ENCODE results near the gene PAX5.
"Not testable (repeated sequence)": the region's sequence is repeated elsewhere in the genome, so short reads cannot be mapped to it uniquely, and the experiment has no call there.

PAX5 gene

DNA sequence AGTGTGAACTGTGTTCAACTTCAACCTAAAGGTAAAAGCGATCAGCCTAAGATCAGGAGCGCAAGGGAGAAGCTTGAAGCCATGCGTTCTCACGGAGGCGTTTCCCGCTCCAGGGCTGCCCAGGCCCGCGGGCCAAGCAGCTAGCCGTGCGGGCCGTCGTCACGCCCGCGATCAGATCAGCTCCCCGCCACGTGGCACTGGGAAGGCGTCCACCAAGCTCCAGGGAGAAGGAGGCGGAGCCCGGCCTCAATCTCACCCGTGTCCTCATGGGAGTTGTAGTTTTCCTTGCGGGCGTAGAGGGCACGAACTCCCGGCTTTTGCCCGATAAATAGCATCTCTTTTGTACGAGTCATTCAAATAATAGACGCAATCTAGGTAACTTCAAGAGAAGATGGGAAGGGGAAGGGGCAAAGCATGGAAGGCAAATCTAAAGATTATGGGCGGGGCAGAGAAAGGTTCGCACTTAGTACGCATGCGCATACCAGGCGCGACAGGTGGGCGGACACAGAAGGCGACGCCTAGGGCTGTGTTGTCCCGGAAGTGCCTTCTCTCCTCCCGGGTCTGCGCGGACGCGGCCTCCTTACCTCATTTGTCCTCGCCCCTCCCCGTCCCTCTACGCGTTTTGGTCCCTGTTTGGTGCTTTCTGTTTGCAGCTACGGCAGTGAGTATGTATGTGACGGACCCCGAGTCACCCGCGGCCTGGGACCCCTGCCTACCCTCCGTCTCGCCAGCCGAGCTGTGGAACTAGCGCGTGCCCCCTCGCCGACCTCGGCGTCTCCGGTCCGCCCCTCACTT, 45.5 kb upstream of the PAX5 start:
- Histone ChIP-seq H3K4me3 (ENCODE audit: low read length) (peak overlapping the region; percentile 95), H3K79me2 (ENCODE audit: control insufficient read depth, low read length) (peaks cover 68% of the 10 kb centered on the region), H4K20me1 (ENCODE audit: control insufficient read depth, insufficient read depth, low read depth, low read length) (peaks cover 3% of the 10 kb centered on the region; the same call in 1 of the 2 replicates), H3K27ac (ENCODE audit: low read depth, low read length) (peak overlapping the region; percentile 77), H3F3A (ENCODE audit: control insufficient read depth, insufficient read depth) (peaks cover 42% of the 10 kb centered on the region), H3K9me3 (ENCODE audit: control insufficient read depth, insufficient read depth, low read length) (no peaks in the 10 kb centered on the region), H3K36me3 (ENCODE audit: control insufficient read depth, low read length) (peaks cover 46% of the 10 kb centered on the region), H3K4me2 (ENCODE audit: low read length) (peak overlapping the region; percentile 72), H3K27me3 (ENCODE audit: control insufficient read depth, low read length) (no peaks in the 10 kb centered on the region), H3K4me1 (ENCODE audit: control insufficient read depth, low read length) (peaks cover 74% of the 10 kb centered on the region), H3K9me2 (replicated peaks; ENCODE audit: control insufficient read depth, low read length) (no peaks in the 10 kb centered on the region)
- TF ChIP-seq, protein P1, sequence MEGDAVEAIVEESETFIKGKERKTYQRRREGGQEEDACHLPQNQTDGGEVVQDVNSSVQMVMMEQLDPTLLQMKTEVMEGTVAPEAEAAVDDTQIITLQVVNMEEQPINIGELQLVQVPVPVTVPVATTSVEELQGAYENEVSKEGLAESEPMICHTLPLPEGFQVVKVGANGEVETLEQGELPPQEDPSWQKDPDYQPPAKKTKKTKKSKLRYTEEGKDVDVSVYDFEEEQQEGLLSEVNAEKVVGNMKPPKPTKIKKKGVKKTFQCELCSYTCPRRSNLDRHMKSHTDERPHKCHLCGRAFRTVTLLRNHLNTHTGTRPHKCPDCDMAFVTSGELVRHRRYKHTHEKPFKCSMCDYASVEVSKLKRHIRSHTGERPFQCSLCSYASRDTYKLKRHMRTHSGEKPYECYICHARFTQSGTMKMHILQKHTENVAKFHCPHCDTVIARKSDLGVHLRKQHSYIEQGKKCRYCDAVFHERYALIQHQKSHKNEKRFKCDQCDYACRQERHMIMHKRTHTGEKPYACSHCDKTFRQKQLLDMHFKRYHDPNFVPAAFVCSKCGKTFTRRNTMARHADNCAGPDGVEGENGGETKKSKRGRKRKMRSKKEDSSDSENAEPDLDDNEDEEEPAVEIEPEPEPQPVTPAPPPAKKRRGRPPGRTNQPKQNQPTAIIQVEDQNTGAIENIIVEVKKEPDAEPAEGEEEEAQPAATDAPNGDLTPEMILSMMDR (IDR thresholded peaks at IDR 0.05; ENCODE audit: low read depth, low read length, poor library complexity, severe bottlenecking): no peak
- TF ChIP-seq EZH2phosphoT487 (IDR thresholded peaks at IDR 0.05; ENCODE audit: borderline replicate concordance, low read length): no peak

DNA sequence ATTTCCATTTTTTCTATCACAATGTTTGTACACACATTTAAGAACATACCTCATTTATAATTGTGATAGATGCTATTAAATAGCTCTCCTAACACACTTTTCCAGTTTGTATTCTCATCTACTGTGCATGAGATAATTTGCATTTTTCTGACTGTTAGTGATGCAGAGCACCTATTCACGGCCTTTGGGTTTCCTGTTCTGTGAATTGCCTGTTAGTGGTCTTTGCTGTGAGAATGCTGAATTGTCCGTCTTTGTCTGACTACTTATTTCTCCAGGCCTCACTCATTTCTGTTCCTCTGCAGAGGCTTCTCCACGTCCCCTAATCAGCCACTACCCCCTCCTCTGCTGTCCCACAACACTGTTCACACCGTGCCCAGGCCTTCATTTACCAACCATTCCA, 40.7 kb upstream of the PAX5 start:
- not testable (repeated sequence) for H3K9me3 ChIP-seq (ENCODE audit: control insufficient read depth, insufficient read depth, low read length)

DNA sequence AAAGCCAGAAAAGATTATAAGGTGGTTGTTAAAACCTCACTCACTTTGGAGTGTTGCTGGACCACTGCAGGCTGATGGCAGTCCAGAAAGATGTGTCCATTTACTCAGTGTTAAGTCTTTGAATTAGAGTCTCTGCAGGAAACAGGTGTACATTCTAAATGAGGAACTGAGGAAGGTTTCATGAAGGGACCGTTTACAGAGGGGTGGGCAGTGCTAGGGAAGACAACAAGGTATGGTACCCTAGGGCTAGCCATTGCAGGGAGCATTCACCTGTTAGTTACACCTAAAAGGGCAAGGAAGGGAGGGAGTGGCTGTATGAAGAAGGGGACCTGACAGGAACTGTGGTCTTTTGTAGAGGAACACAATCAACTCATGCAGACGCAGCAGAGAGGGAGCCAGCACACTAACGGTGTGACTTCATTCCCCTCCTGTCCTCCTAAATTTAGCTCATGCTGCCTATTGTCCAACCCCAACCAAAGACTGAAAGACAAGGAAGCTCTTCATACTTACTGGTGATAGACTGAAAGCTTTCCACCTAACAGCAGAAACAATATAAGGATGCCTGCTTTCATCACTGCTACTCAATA, 32.2 kb upstream of the PAX5 start:
- H3K9me2 ChIP-seq (replicated peaks; ENCODE audit: control insufficient read depth, low read length): no peaks in the 10 kb centered on the region
- H3K27me3 ChIP-seq (ENCODE audit: control insufficient read depth, low read length): no peaks in the 10 kb centered on the region
- peaks cover 25% of the 10 kb centered on the region for H3F3A ChIP-seq (ENCODE audit: control insufficient read depth, insufficient read depth)
- no peaks in the 10 kb centered on the region for H3K9me3 ChIP-seq (ENCODE audit: control insufficient read depth, insufficient read depth, low read length)
- no peaks in the 10 kb centered on the region for H3K36me3 ChIP-seq (ENCODE audit: control insufficient read depth, low read length)
- TF ChIP-seq, protein P1 (IDR thresholded peaks at IDR 0.05; ENCODE audit: low read depth, low read length, poor library complexity, severe bottlenecking): no peak
- H3K4me1 ChIP-seq (ENCODE audit: control insufficient read depth, low read length): peaks cover 75% of the 10 kb centered on the region
- no peaks in the 10 kb centered on the region for H3K79me2 ChIP-seq (ENCODE audit: control insufficient read depth, low read length)
- H4K20me1 ChIP-seq (ENCODE audit: control insufficient read depth, insufficient read depth, low read depth, low read length): no peaks in the 10 kb centered on the region
- H3K4me2 ChIP-seq (ENCODE audit: low read length): peak overlapping the region; percentile 78
- peak overlapping the region; percentile 90 for H3K27ac ChIP-seq (ENCODE audit: low read depth, low read length)
- peak overlapping the region; percentile 64 for H3K4me3 ChIP-seq (ENCODE audit: low read length)

More for the DNA sequence above, 40.7 kb upstream of the PAX5 start:
- not testable (repeated sequence) for H4K20me1 ChIP-seq (ENCODE audit: control insufficient read depth, insufficient read depth, low read depth, low read length); H3K27me3 ChIP-seq (ENCODE audit: control insufficient read depth, low read length); H3K9me2 ChIP-seq (replicated peaks; ENCODE audit: control insufficient read depth, low read length); H3K36me3 ChIP-seq (ENCODE audit: control insufficient read depth, low read length)
- peaks cover 21% of the 10 kb centered on the region for H3K79me2 ChIP-seq (ENCODE audit: control insufficient read depth, low read length)
- H3K4me1 ChIP-seq (ENCODE audit: control insufficient read depth, low read length): peaks cover 87% of the 10 kb centered on the region
- peak overlapping the region; percentile 86 for H3K4me2 ChIP-seq (ENCODE audit: low read length)
- peak overlapping the region; percentile 97 for H3K27ac ChIP-seq (ENCODE audit: low read depth, low read length)
- H3K4me3 ChIP-seq (ENCODE audit: low read length): peak overlapping the region; percentile 62
- H3F3A ChIP-seq (ENCODE audit: control insufficient read depth, insufficient read depth): peaks cover 41% of the 10 kb centered on the region

DNA sequence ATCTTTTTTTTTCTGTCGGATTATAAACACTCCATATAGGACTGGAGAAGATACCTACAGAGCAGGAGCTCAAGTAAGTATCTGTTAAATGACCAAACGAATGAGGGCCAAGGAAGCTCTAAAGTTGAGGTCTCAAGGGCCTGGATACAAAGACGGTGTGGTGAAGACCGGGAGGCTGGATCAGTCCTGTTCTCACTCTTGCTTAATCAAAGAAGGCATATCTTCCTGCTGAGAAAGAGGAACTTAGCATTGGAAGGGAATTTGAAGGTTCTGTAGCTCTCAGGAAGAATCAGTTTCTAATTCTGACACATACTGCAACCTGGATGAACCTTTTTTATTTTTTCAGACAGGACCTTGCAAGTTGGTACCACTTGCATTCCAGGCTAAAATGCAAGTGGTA, 28.3 kb upstream of the PAX5 start:
- no peaks in the 10 kb centered on the region for H3K9me3 ChIP-seq (ENCODE audit: control insufficient read depth, insufficient read depth, low read length)
- H3K27me3 ChIP-seq (ENCODE audit: control insufficient read depth, low read length): no peaks in the 10 kb centered on the region
- no peak for TF ChIP-seq EZH2phosphoT487 (IDR thresholded peaks at IDR 0.05; ENCODE audit: borderline replicate concordance, low read length)
- TF ChIP-seq, protein P1 (IDR thresholded peaks at IDR 0.05; ENCODE audit: low read depth, low read length, poor library complexity, severe bottlenecking): no peak
- H4K20me1 ChIP-seq (ENCODE audit: control insufficient read depth, insufficient read depth, low read depth, low read length): no peaks in the 10 kb centered on the region
- no peak overlapping the region for H3K27ac ChIP-seq (ENCODE audit: low read depth, low read length)
- H3K79me2 ChIP-seq (ENCODE audit: control insufficient read depth, low read length): no peaks in the 10 kb centered on the region
- H3F3A ChIP-seq (ENCODE audit: control insufficient read depth, insufficient read depth): peaks cover 19% of the 10 kb centered on the region; the same call in 1 of the 2 replicates
- H3K36me3 ChIP-seq (ENCODE audit: control insufficient read depth, low read length): no peaks in the 10 kb centered on the region
- H3K9me2 ChIP-seq (replicated peaks; ENCODE audit: control insufficient read depth, low read length): no peaks in the 10 kb centered on the region
- no peak overlapping the region for H3K4me2 ChIP-seq (ENCODE audit: low read length)
- H3K4me3 ChIP-seq (ENCODE audit: low read length): no peak overlapping the region
- H3K4me1 ChIP-seq (ENCODE audit: control insufficient read depth, low read length): peaks cover 50% of the 10 kb centered on the region

Measured in DOHH2 (cell line).